ENCODE data around the gene MTA3. TPM values are rescaled to one million over a fixed set of nuclear protein-coding genes. Genes with fewer than 3 reads are reported as not detected.

The MTA3 gene
- total and polyA plus RNA-seq, 7 experiments from 2014 or later: 23.9 to 49.1 (median 30.5) TPM

DNA sequence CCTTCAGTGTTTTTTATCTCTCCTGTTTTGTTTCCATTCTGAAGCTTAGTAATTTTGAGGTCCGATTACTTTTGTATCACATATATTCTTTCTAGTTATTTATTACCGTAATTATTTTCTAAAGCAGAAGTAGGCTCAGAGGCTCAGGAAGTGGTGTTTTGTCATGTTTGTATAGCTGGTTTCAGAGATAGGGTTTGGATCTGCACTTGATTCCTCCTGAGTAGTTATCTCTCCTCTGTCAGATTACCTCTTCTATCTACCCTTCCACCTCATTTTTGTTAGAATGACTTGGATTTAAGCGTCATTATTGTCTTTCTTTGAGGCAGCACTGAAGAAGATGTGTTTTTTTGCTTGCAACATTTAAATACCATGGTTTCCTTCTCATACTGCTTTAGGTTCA lies 95.4 kb downstream of the MTA3 start:
- Mint-ChIP-seq H3K27ac (peak overlapping the region in 8 of 9 donors; percentile 29 to 95 (median 83)), H3K4me3 (peak overlapping the region in 8 of 10 donors; percentile 27 to 69 (median 44)), H3K4me1 (peaks cover 8 to 58% (median 24%) of the 10 kb centered on the region in 7 donors), H3K9me3 (no peaks in the 10 kb centered on the region), H3K27me3 (no peaks in the 10 kb centered on the region), H3K36me3 (peaks cover 0 to 19% (median 5%) of the 10 kb centered on the region in 5 donors)
- H3K27ac ChIP-seq (ENCODE audit: low read depth, low read length): peak overlapping the region; percentile 43
- no peaks in the 10 kb centered on the region for H3K27me3 ChIP-seq (ENCODE audit: control insufficient read depth in 2 of 2, insufficient read depth in 2 of 2, low read length in 2 of 2)
- intact Hi-C loops (cut with micrococcal nuclease): loop anchor here (1.0 to 5.0 kb wide), 14 partner anchors 12 to 823 kb away; partner anchors contain the start of genes MTA3 (in 2 of the 2) and COX7A2L (in 1 of the 2)
- peak in 1 of 9 donors; percentile 27 for DNase-seq
- no peaks in the 10 kb centered on the region for H3K36me3 ChIP-seq (ENCODE audit: control insufficient read depth in 2 of 3, insufficient read depth in 3 of 3, low read length in 3 of 3)
- peaks cover 0 to 5% of the 10 kb centered on the region in 2 donors for H3K4me1 ChIP-seq (ENCODE audit: control insufficient read depth in 2 of 2, insufficient read depth in 2 of 2, low read length in 2 of 2)
- ChIA-PET POLR2A (interaction anchor here (0.8 to 2.3 kb wide), 4 partner anchors 12 to 151 kb away, joined by 3 to 9 read pairs (median 4); no protein-coding TSS in a partner anchor), CTCF (interaction anchor here (0.6 to 3.1 kb wide), 21 partner anchors 9 to 1664 kb away, joined by 3 to 21 read pairs (median 4); partner anchors contain the start of gene KCNG3)
- no peak overlapping the region for H3K4me3 ChIP-seq (ENCODE audit: low read length)
- ATAC-seq: peak; percentile 69
- no peaks in the 10 kb centered on the region for H3K9me3 ChIP-seq (ENCODE audit: control insufficient read depth in 2 of 3, low read length in 3 of 3)

DNA sequence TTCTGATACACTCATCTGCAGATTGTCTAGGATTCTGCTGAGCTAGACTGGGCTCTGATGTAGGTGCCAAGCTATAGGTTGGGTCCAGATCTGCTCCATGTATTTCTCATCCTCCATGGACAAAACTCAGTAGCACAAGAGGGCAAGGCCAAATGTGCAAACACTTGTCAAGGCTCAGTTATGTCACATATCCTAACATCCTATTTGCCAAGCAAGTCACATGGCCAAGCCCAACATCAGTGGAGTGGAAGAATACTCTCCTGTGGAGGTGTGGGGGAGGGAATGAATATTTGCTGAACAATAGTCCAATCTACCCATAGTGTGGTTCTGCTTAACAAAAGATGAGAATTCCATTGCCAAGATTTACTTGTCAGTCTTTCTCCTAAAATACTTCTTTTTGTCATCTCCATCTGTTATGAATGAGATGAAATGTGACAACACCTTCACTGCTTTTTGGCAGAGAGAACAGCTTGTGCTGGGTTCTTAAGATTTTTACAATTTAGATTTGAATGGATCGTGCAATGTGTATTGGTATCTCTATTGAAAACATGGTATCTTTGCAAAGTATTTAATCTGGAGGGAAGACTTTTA lies 105.7 kb downstream of the MTA3 start:
- peaks cover 4 to 30% (median 10%) of the 10 kb centered on the region in 5 donors for H3K36me3 Mint-ChIP-seq
- Histone ChIP-seq H3K9me3 (ENCODE audit: control insufficient read depth in 2 of 3, low read length in 3 of 3) (no peaks in the 10 kb centered on the region), H3K27ac (ENCODE audit: low read depth, low read length) (no peak overlapping the region), H3K27me3 (ENCODE audit: control insufficient read depth in 2 of 2, insufficient read depth in 2 of 2, low read length in 2 of 2) (no peaks in the 10 kb centered on the region), H3K4me3 (ENCODE audit: low read length) (no peak overlapping the region), H3K4me1 (ENCODE audit: control insufficient read depth in 2 of 2, insufficient read depth in 2 of 2, low read length in 2 of 2) (no peaks in the 10 kb centered on the region), H3K36me3 (ENCODE audit: control insufficient read depth in 2 of 3, insufficient read depth in 3 of 3, low read length in 3 of 3) (no peaks in the 10 kb centered on the region)
- ATAC-seq (no peak), DNase-seq (no peak)
- POLR2A ChIA-PET: no interaction called here
- H3K27ac Mint-ChIP-seq: no peak overlapping the region
- H3K4me1 Mint-ChIP-seq: peaks cover 7 to 41% (median 26%) of the 10 kb centered on the region in 7 donors
- CTCF ChIA-PET: interaction anchor here (0.7 kb wide), 1 partner anchor 9 kb away, joined by 3 read pairs; no protein-coding TSS in a partner anchor
- H3K4me3 Mint-ChIP-seq: no peak overlapping the region
- no peaks in the 10 kb centered on the region for H3K27me3 Mint-ChIP-seq
- intact Hi-C loops (cut with micrococcal nuclease): no loop called here
- peaks cover 0 to 4% (median 0%) of the 10 kb centered on the region in 11 donors for H3K9me3 Mint-ChIP-seq

DNA sequence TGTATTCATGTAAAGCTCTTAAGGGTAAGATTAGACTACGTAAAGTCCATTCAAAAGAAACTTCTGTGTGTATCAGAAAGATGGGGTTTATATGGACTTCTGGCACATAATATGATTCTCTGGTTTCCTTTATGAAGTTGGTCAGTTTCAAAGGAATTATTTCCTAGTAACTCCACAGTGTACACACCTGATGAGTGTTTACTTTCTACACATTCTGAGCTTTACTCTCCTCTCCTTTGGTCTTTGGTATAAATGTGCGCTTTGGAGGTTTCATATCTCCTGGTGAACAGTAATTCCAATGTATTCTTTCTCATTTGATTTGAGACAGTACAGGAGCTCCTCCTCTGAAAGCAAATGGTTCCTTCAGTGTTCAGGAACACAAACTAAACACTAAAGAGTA lies 107.4 kb downstream of the MTA3 start:
- intact Hi-C loops (cut with micrococcal nuclease): no loop called here
- Histone ChIP-seq H3K27me3 (ENCODE audit: control insufficient read depth in 2 of 2, insufficient read depth in 2 of 2, low read length in 2 of 2) (no peaks in the 10 kb centered on the region), H3K4me3 (ENCODE audit: low read length) (no peak overlapping the region), H3K4me1 (ENCODE audit: control insufficient read depth in 2 of 2, insufficient read depth in 2 of 2, low read length in 2 of 2) (no peaks in the 10 kb centered on the region), H3K36me3 (ENCODE audit: control insufficient read depth in 2 of 3, insufficient read depth in 3 of 3, low read length in 3 of 3) (no peaks in the 10 kb centered on the region), H3K9me3 (ENCODE audit: control insufficient read depth in 2 of 3, low read length in 3 of 3) (no peaks in the 10 kb centered on the region), H3K27ac (ENCODE audit: low read depth, low read length) (no peak overlapping the region)
- peak overlapping the region in 1 of 9 donors; percentile 5 for H3K27ac Mint-ChIP-seq
- peaks cover 4 to 31% (median 10%) of the 10 kb centered on the region in 5 donors for H3K36me3 Mint-ChIP-seq
- DNase-seq (no peak), ATAC-seq (no peak)
- no peak overlapping the region for H3K4me3 Mint-ChIP-seq
- H3K9me3 Mint-ChIP-seq: peaks cover 0 to 4% (median 0%) of the 10 kb centered on the region in 11 donors
- ChIA-PET CTCF (interaction anchor here (0.7 kb wide), 1 partner anchor 180 kb away, joined by 3 read pairs; no protein-coding TSS in a partner anchor), POLR2A (interaction anchor here (0.6 kb wide), 1 partner anchor 44 kb away, joined by 3 read pairs; no protein-coding TSS in a partner anchor)
- H3K27me3 Mint-ChIP-seq: no peaks in the 10 kb centered on the region
- peaks cover 0 to 27% (median 14%) of the 10 kb centered on the region in 7 donors for H3K4me1 Mint-ChIP-seq

DNA sequence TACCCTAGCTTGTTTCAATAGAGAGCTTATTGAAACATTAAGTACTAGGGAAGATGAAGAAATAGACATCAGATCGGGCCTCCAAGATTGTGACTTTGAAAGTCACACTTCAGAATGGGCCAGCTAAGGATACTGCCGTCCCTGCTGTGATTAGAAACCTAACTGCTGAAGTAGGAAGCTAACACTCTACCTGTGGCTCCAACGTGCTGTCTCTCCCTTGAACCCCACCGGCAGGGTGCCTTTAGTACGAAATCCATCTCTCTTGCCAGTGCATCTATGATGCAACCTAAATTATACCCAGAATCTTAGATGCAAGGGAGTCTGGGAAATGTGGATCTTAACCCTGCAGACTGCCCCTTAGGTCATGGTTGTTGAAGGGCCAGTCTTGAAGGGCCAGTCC lies 116.9 kb downstream of the MTA3 start:
- ATAC-seq (no peak), DNase-seq (no peak)
- no peak overlapping the region for H3K27ac ChIP-seq (ENCODE audit: low read depth, low read length)
- ChIA-PET CTCF (no interaction called here), POLR2A (no interaction called here)
- intact Hi-C loops (cut with micrococcal nuclease): no loop called here
- no peaks in the 10 kb centered on the region for H3K4me1 ChIP-seq (ENCODE audit: control insufficient read depth in 2 of 2, insufficient read depth in 2 of 2, low read length in 2 of 2)
- H3K36me3 ChIP-seq (ENCODE audit: control insufficient read depth in 2 of 3, insufficient read depth in 3 of 3, low read length in 3 of 3): peaks cover 0 to 4% (median 0%) of the 10 kb centered on the region in 3 experiments
- H3K27ac Mint-ChIP-seq: peak overlapping the region in 1 of 9 donors; percentile 72
- H3K27me3 Mint-ChIP-seq: no peaks in the 10 kb centered on the region
- H3K4me3 Mint-ChIP-seq: no peak overlapping the region
- peaks cover 0 to 11% (median 8%) of the 10 kb centered on the region in 7 donors for H3K4me1 Mint-ChIP-seq
- H3K9me3 Mint-ChIP-seq: peaks cover 0 to 1% (median 0%) of the 10 kb centered on the region in 11 donors
- H3K9me3 ChIP-seq (ENCODE audit: control insufficient read depth in 2 of 3, low read length in 3 of 3): no peaks in the 10 kb centered on the region
- no peak overlapping the region for H3K4me3 ChIP-seq (ENCODE audit: low read length)
- no peaks in the 10 kb centered on the region for H3K27me3 ChIP-seq (ENCODE audit: control insufficient read depth in 2 of 2, insufficient read depth in 2 of 2, low read length in 2 of 2)
- H3K36me3 Mint-ChIP-seq: peaks cover 0 to 55% (median 39%) of the 10 kb centered on the region in 5 donors

DNA sequence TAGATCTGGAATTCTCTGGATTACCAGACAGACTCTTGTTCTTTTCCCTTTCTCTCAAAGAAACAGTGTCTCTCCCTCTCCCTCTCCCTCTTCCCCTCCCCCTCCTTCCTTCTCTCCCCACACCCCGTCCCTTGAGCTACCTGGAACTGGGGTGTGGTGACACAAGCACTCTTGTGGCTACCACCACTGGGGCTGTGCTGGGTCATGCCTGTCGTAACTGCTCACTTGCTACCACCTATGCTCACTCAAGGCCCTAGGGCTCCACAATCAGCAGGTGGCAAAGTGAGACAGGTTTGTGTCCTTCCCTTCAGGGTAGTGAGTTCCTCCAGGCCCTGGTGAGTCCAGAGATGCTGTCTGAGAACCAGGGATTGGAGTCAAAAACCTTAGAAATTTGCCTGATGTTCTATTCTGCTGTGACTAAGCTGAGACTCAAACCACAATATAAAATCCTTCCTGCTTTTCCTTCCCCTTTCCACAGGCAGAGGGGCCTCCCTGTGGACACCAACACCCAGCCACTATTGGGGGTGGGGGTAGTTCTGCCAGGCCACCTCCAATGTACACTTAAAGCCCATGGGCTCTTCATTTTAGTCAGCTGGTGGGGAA lies 124.7 kb downstream of the MTA3 start:
- ChIA-PET POLR2A (no interaction called here), CTCF (no interaction called here)
- peak; percentile 57 for ATAC-seq
- Mint-ChIP-seq H3K4me1 (peaks cover 9 to 32% (median 17%) of the 10 kb centered on the region in 7 donors), H3K36me3 (peaks cover 0 to 44% (median 18%) of the 10 kb centered on the region in 5 donors), H3K9me3 (peaks cover 0 to 1% (median 0%) of the 10 kb centered on the region in 11 donors), H3K27ac (peak overlapping the region in 2 of 9 donors; percentile 65 to 77), H3K4me3 (peak overlapping the region in 1 of 10 donors; percentile 66), H3K27me3 (no peaks in the 10 kb centered on the region)
- H3K27me3 ChIP-seq (ENCODE audit: control insufficient read depth in 2 of 2, insufficient read depth in 2 of 2, low read length in 2 of 2): no peaks in the 10 kb centered on the region
- H3K4me3 ChIP-seq (ENCODE audit: low read length): no peak overlapping the region
- H3K9me3 ChIP-seq (ENCODE audit: control insufficient read depth in 2 of 3, low read length in 3 of 3): no peaks in the 10 kb centered on the region
- intact Hi-C loops (cut with micrococcal nuclease): no loop called here
- no peaks in the 10 kb centered on the region for H3K36me3 ChIP-seq (ENCODE audit: control insufficient read depth in 2 of 3, insufficient read depth in 3 of 3, low read length in 3 of 3)
- no peak for DNase-seq
- no peaks in the 10 kb centered on the region for H3K4me1 ChIP-seq (ENCODE audit: control insufficient read depth in 2 of 2, insufficient read depth in 2 of 2, low read length in 2 of 2)
- H3K27ac ChIP-seq (ENCODE audit: low read depth, low read length): no peak overlapping the region

DNA sequence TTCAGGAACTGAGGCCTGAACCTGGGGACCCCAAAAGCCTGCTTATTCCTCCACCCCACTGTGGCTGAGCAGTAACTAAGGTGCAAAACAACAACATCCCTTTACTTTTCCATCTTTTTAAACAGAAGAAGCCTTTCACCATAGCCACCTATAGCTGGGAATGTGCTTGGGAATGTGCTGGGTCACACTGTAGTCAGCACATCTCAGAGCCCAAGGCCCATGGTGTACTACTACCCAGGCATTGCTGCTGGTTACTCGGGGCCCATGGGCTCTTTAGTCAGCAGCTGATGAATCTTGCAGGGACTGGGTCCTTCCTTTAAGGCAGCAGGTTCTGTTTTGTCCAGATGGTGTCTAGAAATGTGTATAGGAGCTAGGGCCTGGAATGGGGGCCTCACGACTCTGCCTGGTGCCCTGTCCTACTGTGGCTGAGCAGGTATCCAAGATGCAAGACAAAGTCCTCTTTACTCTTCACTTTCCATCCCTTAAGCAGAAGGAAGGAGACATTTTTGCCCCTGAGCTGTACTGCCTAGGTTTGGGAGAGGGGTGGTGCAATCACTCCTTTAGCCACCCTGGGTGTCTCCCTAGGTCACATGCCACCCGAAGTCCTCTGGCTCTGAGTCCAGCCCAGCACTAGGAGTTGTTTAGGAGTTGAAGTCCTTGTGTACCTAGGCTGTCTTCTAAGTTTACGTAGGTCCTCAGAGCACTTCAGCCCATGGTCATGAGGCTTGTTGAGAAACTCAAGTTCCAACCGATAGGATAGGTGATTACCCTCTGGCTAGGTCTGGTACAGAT lies 125.5 kb downstream of the MTA3 start:
- H3K36me3 Mint-ChIP-seq: peaks cover 0 to 37% (median 12%) of the 10 kb centered on the region in 5 donors
- Histone ChIP-seq H3K27me3 (ENCODE audit: control insufficient read depth in 2 of 2, insufficient read depth in 2 of 2, low read length in 2 of 2) (no peaks in the 10 kb centered on the region), H3K4me3 (ENCODE audit: low read length) (no peak overlapping the region), H3K9me3 (ENCODE audit: control insufficient read depth in 2 of 3, low read length in 3 of 3) (no peaks in the 10 kb centered on the region), H3K36me3 (ENCODE audit: control insufficient read depth in 2 of 3, insufficient read depth in 3 of 3, low read length in 3 of 3) (no peaks in the 10 kb centered on the region), H3K4me1 (ENCODE audit: control insufficient read depth in 2 of 2, insufficient read depth in 2 of 2, low read length in 2 of 2) (no peaks in the 10 kb centered on the region), H3K27ac (ENCODE audit: low read depth, low read length) (no peak overlapping the region)
- peak overlapping the region in 2 of 9 donors; percentile 29 to 65 for H3K27ac Mint-ChIP-seq
- intact Hi-C loops (cut with micrococcal nuclease): no loop called here
- ATAC-seq (no peak), DNase-seq (no peak)
- H3K27me3 Mint-ChIP-seq: no peaks in the 10 kb centered on the region
- no peak overlapping the region for H3K4me3 Mint-ChIP-seq
- peaks cover 0 to 1% (median 0%) of the 10 kb centered on the region in 11 donors for H3K9me3 Mint-ChIP-seq
- ChIA-PET CTCF (no interaction called here), POLR2A (no interaction called here)
- peaks cover 6 to 26% (median 17%) of the 10 kb centered on the region in 7 donors for H3K4me1 Mint-ChIP-seq
